Esophagus squamous epithelium (tissue), 4 donors: Measurements from ENCODE around the gene GALNT13.

Source experiments
- CTCF ChIP-seq, 6 experiments: fragments of 450-650 bp in 4 of 6; fragments of 200-600 bp in 2 of 6; sonication (generic) in 2 of 6; IDR thresholded peaks; one replicate each; pipeline ENCODE4 v1.5.1; 2016 to 2019; ENCODE audit warnings: antibody characterized with exemption in 6 of 6, mild to moderate bottlenecking in 4 of 6, moderate library complexity in 4 of 6
- POLR2A ChIP-seq, 4 donors: fragments of 450-650 bp; IDR thresholded peaks; one replicate each; pipeline ENCODE4 v1.6.1; 2017; ENCODE audit warnings: antibody characterized with exemption in 4 of 4, mild to moderate bottlenecking in 4 of 4, moderate library complexity in 3 of 4

- TF ChIP-seq POLR2A (IDR thresholded peaks at IDR 0.05), result no peak
- TF ChIP-seq CTCF (IDR thresholded peaks at IDR 0.05), result no peak
Observed at GRCh38 chr2:154243685-154244084, 372.0 kb downstream of the GALNT13 start.
